Activated T-cell treated with anti-CD3 and anti-CD28 coated beads, Interleukin-2, amount 50 U/mL, for 72 hours (primary cell): Measurements from ENCODE around the gene LGR6. TPM values are rescaled to one million over a fixed set of nuclear protein-coding genes. Genes with fewer than 3 reads are reported as not detected.
"Not testable (repeated sequence)": the region's sequence is repeated elsewhere in the genome, so short reads cannot be mapped to it uniquely, and the experiment has no call there.

Source experiments
- ATAC-seq, 2 donors: fragments of 150-1000 bp; cut with Tn5 transposase; replicated peaks in 1 of 2; 2 replicates each; pipeline ENCODE4 v1.10.0; 2021; ENCODE audit warnings: moderate library complexity in 2 of 2, mild to moderate bottlenecking in 1 of 2
- DNase-seq, 2 donors: peaks; one replicate each; pipeline ENCODE4 v3.0.0; 2021 to 2022; ENCODE audit warnings: mixed read lengths in 1 of 2
- H3K27ac Mint-ChIP-seq: one replicate; pipeline ENCODE4 v1.8.0; 2022; ENCODE audit warnings: mild to moderate bottlenecking, moderate library complexity, mixed read lengths
- H3K27me3 Mint-ChIP-seq: one replicate; pipeline ENCODE4 v1.8.0; 2022; ENCODE audit warnings: low read depth, mixed read lengths
- H3K36me3 Mint-ChIP-seq, 2 donors: one replicate each; pipeline ENCODE4 v1.8.0; 2022; ENCODE audit warnings: mixed read lengths in 2 of 2, mild to moderate bottlenecking in 1 of 2; ENCODE audit not compliant: insufficient read depth in 2 of 2
- H3K4me1 Mint-ChIP-seq: one replicate; pipeline ENCODE4 v1.8.0; 2022; ENCODE audit warnings: low read depth, mixed read lengths
- H3K4me3 Mint-ChIP-seq, 2 donors: one replicate each; pipeline ENCODE4 v1.8.0; 2022; ENCODE audit warnings: mild to moderate bottlenecking in 2 of 2, mixed read lengths in 2 of 2, moderate library complexity in 2 of 2
- H3K9me3 Mint-ChIP-seq, 2 donors: one replicate each; pipeline ENCODE4 v1.8.0; 2022; ENCODE audit warnings: mixed read lengths in 2 of 2
- total RNA-seq, 2 donors: library from RNA; stranded (reverse); gene quantifications; one replicate each; pipeline ENCODE4 v1.2.3, GENCODE V29; 2022

The LGR6 gene
- total RNA-seq, 2 donors from 2014 or later = 0.22 to 0.69 TPM

DNA sequence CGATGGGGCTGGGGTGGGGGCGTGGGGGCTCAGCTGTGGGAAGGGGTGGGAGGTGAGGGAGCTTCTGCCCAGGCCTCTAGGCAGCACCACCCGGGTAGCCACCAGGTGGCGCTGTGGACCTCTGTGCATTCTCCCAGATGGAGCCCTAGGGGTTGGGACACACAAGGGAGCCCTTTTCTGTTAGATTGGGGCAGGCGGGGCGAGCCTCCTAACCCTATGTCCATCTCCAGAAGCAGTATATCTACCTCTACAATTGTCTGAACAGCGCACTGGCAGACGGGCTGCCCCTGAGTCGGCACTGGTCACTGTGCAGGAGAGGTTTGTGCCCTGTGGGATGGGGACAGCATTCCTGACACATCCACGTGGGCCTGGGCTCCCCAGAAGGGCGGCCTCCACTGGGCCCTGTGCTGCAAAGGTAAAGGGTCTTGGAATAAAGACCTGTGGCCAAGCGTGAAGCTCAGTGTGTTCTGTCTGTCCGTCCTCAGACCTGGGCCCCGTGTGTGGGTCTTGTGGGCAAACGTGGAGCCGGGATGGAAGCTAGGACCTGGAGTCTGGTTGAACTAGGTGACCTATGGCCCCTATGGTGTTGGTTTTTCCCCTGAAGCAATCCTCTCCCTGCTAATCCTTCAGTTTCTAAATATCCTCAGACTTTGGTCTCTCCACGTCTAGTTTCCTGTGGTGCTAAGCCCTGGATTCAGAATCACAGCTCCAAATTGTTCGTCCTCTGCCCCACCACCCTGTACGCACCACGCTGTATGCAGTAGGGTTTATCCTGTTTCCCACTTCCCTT, 4.4 kb upstream of the LGR6 start:
- Mint-ChIP-seq H3K4me1 (peaks cover 12% of the 10 kb centered on the region), H3K9me3 (no peaks in the 10 kb centered on the region), H3K4me3 (no peak overlapping the region), H3K27me3 (peaks cover 8% of the 10 kb centered on the region), H3K36me3 (no peaks in the 10 kb centered on the region), H3K27ac (no peak overlapping the region)
- ATAC-seq (peak; percentile 69), DNase-seq (peak; percentile 82 to 86)

DNA sequence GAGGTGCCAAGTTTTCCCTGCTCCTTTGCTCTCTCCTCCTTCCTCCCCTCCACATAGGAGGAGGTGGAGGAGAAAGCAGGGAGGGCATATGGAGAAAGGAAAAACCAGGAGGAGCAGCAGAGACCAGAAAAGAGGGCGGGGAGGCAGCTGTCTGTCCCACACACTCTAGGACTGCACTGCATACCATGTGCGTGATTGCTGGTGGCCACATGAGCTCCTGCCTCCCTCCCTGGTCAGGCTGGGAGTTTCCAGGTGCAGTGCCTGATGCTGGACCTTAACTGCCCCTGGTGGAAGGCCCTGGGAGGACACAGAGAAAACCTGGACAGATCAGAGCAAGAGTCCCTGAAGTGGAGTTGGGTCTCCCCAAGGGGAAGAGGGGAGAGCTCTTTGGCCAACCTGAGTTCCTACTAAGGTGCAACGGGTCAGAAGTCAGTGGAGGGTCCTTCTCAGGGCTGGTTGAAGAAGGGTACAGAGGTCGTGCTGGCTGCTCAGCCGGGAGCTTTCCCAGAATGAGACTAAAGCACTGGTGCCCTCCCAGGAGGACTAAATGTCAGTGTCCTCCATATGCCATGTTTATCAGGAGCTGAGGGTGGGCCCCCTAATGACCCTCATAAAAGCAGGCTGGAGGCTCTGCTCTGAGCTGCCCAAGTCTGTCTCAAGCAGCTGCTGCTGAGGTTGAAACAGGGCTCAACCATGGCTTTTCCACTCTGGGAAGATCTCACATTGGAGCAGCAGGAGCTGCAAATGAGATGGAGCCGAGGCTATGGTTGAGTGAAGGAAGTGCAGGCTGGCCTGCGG, 3.5 kb upstream of the LGR6 start:
- no peak for DNase-seq
- Mint-ChIP-seq H3K27me3 (peaks cover 17% of the 10 kb centered on the region), H3K27ac (no peak overlapping the region), H3K9me3 (no peaks in the 10 kb centered on the region), H3K36me3 (no peaks in the 10 kb centered on the region), H3K4me1 (peaks cover 5% of the 10 kb centered on the region), H3K4me3 (no peak overlapping the region)
- ATAC-seq = no peak

GRCh38 chr1:202191391-202191790, 2.2 kb upstream of the LGR6 start:
- DNase-seq, H3K4me1 Mint-ChIP-seq, H3K9me3 Mint-ChIP-seq, H3K36me3 Mint-ChIP-seq, H3K4me3 Mint-ChIP-seq, H3K27ac Mint-ChIP-seq, ATAC-seq: not testable (repeated sequence)
- peaks cover 26% of the 10 kb centered on the region for H3K27me3 Mint-ChIP-seq

DNA sequence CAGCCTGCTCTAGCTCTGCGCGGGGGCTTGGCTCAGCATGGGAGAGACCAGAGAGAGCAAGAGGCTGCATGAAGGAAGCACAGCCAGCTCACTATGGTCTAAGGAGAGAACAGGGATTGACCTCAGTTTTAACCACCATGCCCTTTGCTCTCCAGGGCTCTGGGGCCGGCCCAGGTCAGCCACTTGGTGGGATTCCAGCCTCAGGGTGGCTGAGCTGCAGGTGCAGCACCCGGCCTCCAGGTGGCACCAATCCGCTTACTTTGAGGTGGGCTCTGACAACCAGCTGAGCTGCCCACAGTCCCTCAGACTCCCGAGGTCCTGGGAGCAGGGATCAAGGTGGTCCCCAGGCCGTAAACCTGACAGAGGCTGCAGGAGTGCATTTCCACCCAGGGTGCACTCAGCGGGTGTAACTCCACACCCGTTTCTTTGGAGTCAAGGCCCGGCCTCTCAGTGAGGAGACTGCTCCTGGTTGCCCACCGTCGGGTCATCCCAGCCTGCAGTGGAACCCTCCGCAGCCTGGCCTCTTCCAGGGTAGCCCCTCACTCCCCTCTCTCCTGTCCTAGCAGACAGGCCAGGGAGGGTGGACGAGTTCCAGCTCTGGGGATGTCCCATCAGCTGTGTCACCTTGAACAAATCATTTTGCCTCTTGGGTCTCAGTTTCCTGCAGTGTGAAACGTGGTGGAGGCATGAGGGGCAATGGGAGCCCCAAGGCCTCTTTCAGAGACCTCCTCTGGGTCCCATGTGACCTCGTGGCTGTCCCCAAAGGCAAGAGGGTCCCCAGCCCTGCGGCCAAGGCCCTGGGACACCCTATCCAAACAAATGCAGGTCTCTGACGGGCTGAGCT, 607 bp upstream of the LGR6 start:
- H3K9me3 Mint-ChIP-seq = no peaks in the 10 kb centered on the region
- H3K4me1 Mint-ChIP-seq = peaks cover 5% of the 10 kb centered on the region

DNA sequence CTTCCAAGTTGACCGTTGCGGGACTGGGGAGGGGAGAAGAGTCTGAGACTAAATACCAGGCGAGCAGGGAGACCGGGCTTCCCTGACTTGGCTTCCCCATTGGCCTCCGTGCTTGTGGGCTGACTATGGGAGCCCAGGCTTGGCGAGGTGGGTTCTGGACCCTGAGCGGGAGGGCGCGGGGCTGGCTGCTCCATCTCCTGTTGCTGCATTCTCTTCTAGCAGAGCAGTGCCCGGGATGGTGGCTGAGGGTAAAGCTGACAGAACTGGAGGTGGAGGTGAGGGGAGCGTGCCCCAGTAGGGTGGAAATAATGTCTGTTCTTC, 689 bp downstream of the LGR6 start:
- ATAC-seq = no peak
- no peak overlapping the region for H3K27ac Mint-ChIP-seq
- DNase-seq = no peak
- H3K9me3 Mint-ChIP-seq = no peaks in the 10 kb centered on the region
- peaks cover 5% of the 10 kb centered on the region for H3K4me1 Mint-ChIP-seq
- H3K27me3 Mint-ChIP-seq = peaks cover 25% of the 10 kb centered on the region
- H3K36me3 Mint-ChIP-seq = no peaks in the 10 kb centered on the region
- no peak overlapping the region for H3K4me3 Mint-ChIP-seq

More for the DNA sequence above, 607 bp upstream of the LGR6 start:
- ATAC-seq (peak; percentile 55 to 57), DNase-seq (peak; percentile 66 to 68)
- no peak overlapping the region for H3K27ac Mint-ChIP-seq
- H3K36me3 Mint-ChIP-seq = no peaks in the 10 kb centered on the region
- peaks cover 25% of the 10 kb centered on the region for H3K27me3 Mint-ChIP-seq
- no peak overlapping the region for H3K4me3 Mint-ChIP-seq

DNA sequence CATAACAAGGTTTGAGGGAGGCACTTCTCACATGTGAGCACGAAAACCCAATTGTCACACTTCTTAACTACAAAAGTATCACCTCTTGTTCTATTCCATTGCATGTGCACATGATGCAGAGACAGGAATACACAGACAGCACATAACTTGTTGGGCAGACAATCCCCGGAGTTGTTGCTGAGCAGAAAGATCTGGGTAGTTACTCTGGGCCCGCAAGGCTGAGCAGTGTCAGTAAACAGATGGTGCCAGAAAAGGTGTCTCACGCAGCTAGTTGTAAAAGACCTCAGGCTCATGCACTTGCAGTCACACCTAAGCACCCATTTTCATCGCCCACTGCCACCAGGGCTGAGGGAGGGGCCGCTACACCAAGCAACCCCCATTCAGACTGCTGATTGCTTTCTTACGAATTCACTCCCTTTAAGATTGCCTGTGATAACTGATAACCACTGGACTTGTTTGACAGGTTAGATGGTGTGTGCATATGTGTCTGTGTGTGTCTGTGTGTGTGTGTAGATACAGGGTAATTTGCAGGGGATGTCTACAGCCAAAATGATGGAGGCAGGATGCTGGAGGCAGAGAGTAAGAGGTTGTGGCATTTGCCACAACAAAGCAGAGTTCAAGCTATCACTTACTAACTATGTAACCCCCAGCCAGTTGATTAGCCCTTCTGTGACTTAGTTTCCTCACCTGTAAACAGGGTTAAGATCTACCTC, 4.2 kb downstream of the LGR6 start:
- Mint-ChIP-seq H3K4me1 (peaks cover 5% of the 10 kb centered on the region), H3K27me3 (peaks cover 25% of the 10 kb centered on the region)

GRCh38 chr1:202198366-202198724, 4.7 kb downstream of the LGR6 start:
- Mint-ChIP-seq H3K27ac (no peak overlapping the region), H3K36me3 (no peaks in the 10 kb centered on the region), H3K27me3 (peaks cover 25% of the 10 kb centered on the region), H3K9me3 (no peaks in the 10 kb centered on the region), H3K4me3 (no peak overlapping the region), H3K4me1 (peaks cover 4% of the 10 kb centered on the region)
- ATAC-seq = no peak
- no peak for DNase-seq

More for the DNA sequence above, 4.2 kb downstream of the LGR6 start:
- no peak overlapping the region for H3K4me3 Mint-ChIP-seq
- H3K9me3 Mint-ChIP-seq = no peaks in the 10 kb centered on the region
- DNase-seq = no peak
- H3K36me3 Mint-ChIP-seq = no peaks in the 10 kb centered on the region
- ATAC-seq = peak in 1 of 2 donors; percentile 27
- H3K27ac Mint-ChIP-seq = no peak overlapping the region

DNA sequence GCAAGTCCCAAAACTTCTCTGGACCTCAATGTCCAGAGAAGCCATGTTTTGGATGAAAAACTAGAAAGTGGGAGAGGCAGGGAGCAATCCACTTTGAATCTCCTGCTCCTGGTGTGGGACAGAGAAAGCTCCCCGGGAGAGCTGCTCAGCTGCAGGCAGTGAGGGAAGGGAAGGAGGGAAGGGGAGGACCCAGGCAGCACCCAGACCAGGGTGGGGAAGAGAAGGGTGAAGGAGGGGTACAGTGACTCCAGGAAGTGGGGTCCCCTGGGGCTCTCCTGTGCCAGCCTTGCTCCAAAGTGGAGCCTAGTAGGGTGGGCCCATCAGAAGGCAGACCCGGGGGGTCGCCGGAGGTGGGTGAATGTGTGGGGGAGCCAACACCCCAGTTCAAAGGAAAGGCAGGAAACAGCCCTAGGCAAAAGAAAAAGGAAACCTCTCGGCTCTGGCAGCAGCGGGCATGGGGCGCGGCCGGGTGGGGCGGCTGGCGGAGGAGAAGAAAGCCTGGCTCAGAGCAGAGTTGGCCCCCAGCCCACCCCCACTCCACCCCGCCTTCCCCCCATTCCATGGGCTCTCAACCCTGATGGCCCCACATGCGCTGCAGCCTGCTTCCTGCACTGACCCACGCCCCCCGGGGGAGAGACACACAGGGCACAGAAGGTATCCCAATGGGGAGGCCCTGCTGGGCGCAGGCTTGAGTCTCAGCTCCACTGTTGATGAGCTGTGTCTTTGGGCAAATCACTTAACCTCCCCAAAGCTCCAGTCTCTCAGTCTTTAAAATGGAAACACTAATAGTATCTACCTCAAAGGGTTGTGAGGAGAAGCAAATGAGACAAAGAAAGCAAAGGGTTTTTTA, 5.7 kb downstream of the LGR6 start:
- DNase-seq (no peak), ATAC-seq (no peak)
- H3K4me1 Mint-ChIP-seq = no peaks in the 10 kb centered on the region
- no peaks in the 10 kb centered on the region for H3K36me3 Mint-ChIP-seq
- H3K4me3 Mint-ChIP-seq = no peak overlapping the region
- H3K27ac Mint-ChIP-seq = no peak overlapping the region
- H3K9me3 Mint-ChIP-seq = no peaks in the 10 kb centered on the region
- H3K27me3 Mint-ChIP-seq = peaks cover 23% of the 10 kb centered on the region

DNA sequence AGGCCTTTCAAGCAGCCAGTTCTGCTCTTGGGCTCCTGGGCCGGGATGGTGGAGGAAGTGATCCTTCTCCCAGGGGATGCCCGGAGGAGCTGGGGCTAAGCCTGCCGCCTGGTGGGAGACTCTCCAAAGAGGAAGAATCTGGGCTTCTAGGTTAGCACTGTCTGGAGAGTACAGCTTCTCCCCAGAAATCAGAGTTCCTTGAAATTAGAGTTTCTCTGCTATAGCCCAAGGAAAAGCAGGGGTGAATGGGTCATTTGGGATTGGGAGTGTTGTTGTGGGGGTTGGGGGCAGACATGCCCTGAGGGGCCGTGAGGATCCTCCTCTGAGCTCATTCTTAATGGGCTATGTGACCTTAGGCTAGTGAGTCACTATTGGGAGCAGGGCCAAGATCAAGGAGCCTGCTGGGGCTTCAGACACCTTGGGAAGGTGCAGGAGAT, 6.5 kb downstream of the LGR6 start:
- DNase-seq (no peak), ATAC-seq (no peak)
- peaks cover 14% of the 10 kb centered on the region for H3K27me3 Mint-ChIP-seq
- no peaks in the 10 kb centered on the region for H3K36me3 Mint-ChIP-seq
- H3K4me3 Mint-ChIP-seq = no peak overlapping the region
- H3K4me1 Mint-ChIP-seq = no peaks in the 10 kb centered on the region
- no peak overlapping the region for H3K27ac Mint-ChIP-seq
- no peaks in the 10 kb centered on the region for H3K9me3 Mint-ChIP-seq

GRCh38 chr1:202200669-202201068, 7.1 kb downstream of the LGR6 start:
- DNase-seq (no peak), ATAC-seq (no peak)
- no peaks in the 10 kb centered on the region for H3K4me1 Mint-ChIP-seq
- H3K36me3 Mint-ChIP-seq = no peaks in the 10 kb centered on the region
- no peaks in the 10 kb centered on the region for H3K9me3 Mint-ChIP-seq
- peaks cover 10% of the 10 kb centered on the region for H3K27me3 Mint-ChIP-seq
- no peak overlapping the region for H3K4me3 Mint-ChIP-seq
- H3K27ac Mint-ChIP-seq = no peak overlapping the region

GRCh38 chr1:202201266-202201665, 7.7 kb downstream of the LGR6 start:
- H3K9me3 Mint-ChIP-seq = no peaks in the 10 kb centered on the region
- H3K27ac Mint-ChIP-seq = no peak overlapping the region
- H3K4me3 Mint-ChIP-seq = no peak overlapping the region
- H3K4me1 Mint-ChIP-seq = no peaks in the 10 kb centered on the region
- no peak for ATAC-seq
- no peaks in the 10 kb centered on the region for H3K36me3 Mint-ChIP-seq
- DNase-seq = no peak
- H3K27me3 Mint-ChIP-seq = peaks cover 6% of the 10 kb centered on the region

GRCh38 chr1:202201971-202202370, 8.4 kb downstream of the LGR6 start:
- Mint-ChIP-seq H3K9me3 (no peaks in the 10 kb centered on the region), H3K36me3 (no peaks in the 10 kb centered on the region), H3K27me3 (no peaks in the 10 kb centered on the region), H3K4me1 (no peaks in the 10 kb centered on the region), H3K4me3 (no peak overlapping the region), H3K27ac (no peak overlapping the region)
- DNase-seq = no peak
- no peak for ATAC-seq
